ENCODE measurements around the gene CNKSR1.
A peak's percentile ranks its signal among the peaks of the same experiment; 100 is the strongest.

CNKSR1 gene

GRCh38 chr1:26138974-26139558 is 38.2 kb upstream of the CNKSR1 start:
- H3K4me3 ChIP-seq (ENCODE audit: low read depth, low read length) = no peak overlapping the region
- in situ Hi-C loops (cut with HindIII; ENCODE audit: low sequenced_read_pairs) = no loop called here
- no peak for DNase-seq (ENCODE audit: low read depth)
- no peak for TF ChIP-seq CTCF (IDR thresholded peaks at IDR 0.05; ENCODE audit: low read depth, low read length, missing control alignments)

- no peak for DNase-seq (ENCODE audit: low read depth)
- in situ Hi-C loops (cut with HindIII; ENCODE audit: low sequenced_read_pairs) = no loop called here
- no peak for TF ChIP-seq CTCF (IDR thresholded peaks at IDR 0.05; ENCODE audit: low read depth, low read length, missing control alignments)
- no peak overlapping the region for H3K4me3 ChIP-seq (ENCODE audit: low read depth, low read length)
Measured at GRCh38 chr1:26142159-26142558, 35.1 kb upstream of the CNKSR1 start.

GRCh38 chr1:26145041-26145959 is 32.0 kb upstream of the CNKSR1 start:
- H3K4me3 ChIP-seq (ENCODE audit: low read depth, low read length) = no peak overlapping the region
- in situ Hi-C loops (cut with HindIII; ENCODE audit: low sequenced_read_pairs) = loop anchor here (5.0 kb wide), 1 partner anchor 43 kb away; no protein-coding TSS in a partner anchor
- peak; percentile 75 for DNase-seq (ENCODE audit: low read depth)

GRCh38 chr1:26145960-26146294 is 31.4 kb upstream of the CNKSR1 start:
- DNase-seq (ENCODE audit: low read depth) = no peak
- in situ Hi-C loops (cut with HindIII; ENCODE audit: low sequenced_read_pairs) = loop anchor here (5.0 kb wide), 1 partner anchor 44 kb away; no protein-coding TSS in a partner anchor
- TF ChIP-seq CTCF (IDR thresholded peaks at IDR 0.05; ENCODE audit: low read depth, low read length, missing control alignments) = no peak
- no peak overlapping the region for H3K4me3 ChIP-seq (ENCODE audit: low read depth, low read length)

More at GRCh38 chr1:26145041-26145959, 32.0 kb upstream of the CNKSR1 start:
- peak; percentile 79 for TF ChIP-seq CTCF (IDR thresholded peaks at IDR 0.05; ENCODE audit: low read depth, low read length, missing control alignments)

GRCh38 chr1:26148887-26149286 is 28.4 kb upstream of the CNKSR1 start:
- in situ Hi-C loops (cut with HindIII; ENCODE audit: low sequenced_read_pairs) = loop anchor here (5.0 kb wide), 1 partner anchor 47 kb away; no protein-coding TSS in a partner anchor
- no peak for DNase-seq (ENCODE audit: low read depth)
- TF ChIP-seq CTCF (IDR thresholded peaks at IDR 0.05; ENCODE audit: low read depth, low read length, missing control alignments) = no peak
- H3K4me3 ChIP-seq (ENCODE audit: low read depth, low read length) = no peak overlapping the region

- no peak for TF ChIP-seq CTCF (IDR thresholded peaks at IDR 0.05; ENCODE audit: low read depth, low read length, missing control alignments)
- no peak for DNase-seq (ENCODE audit: low read depth)
Measured at GRCh38 chr1:26153966-26154532, 23.2 kb upstream of the CNKSR1 start.

More at GRCh38 chr1:26153966-26154532, 23.2 kb upstream of the CNKSR1 start:
- H3K4me3 ChIP-seq (ENCODE audit: low read depth, low read length) = no peak overlapping the region
- in situ Hi-C loops (cut with HindIII; ENCODE audit: low sequenced_read_pairs) = no loop called here

Measured in astrocyte of the cerebellum (primary cell).